Measurements from ENCODE around the gene STRIP2.
"Not testable (repeated sequence)": the region's sequence is repeated elsewhere in the genome, so short reads cannot be mapped to it uniquely, and the experiment has no call there.

Gene STRIP2

DNA sequence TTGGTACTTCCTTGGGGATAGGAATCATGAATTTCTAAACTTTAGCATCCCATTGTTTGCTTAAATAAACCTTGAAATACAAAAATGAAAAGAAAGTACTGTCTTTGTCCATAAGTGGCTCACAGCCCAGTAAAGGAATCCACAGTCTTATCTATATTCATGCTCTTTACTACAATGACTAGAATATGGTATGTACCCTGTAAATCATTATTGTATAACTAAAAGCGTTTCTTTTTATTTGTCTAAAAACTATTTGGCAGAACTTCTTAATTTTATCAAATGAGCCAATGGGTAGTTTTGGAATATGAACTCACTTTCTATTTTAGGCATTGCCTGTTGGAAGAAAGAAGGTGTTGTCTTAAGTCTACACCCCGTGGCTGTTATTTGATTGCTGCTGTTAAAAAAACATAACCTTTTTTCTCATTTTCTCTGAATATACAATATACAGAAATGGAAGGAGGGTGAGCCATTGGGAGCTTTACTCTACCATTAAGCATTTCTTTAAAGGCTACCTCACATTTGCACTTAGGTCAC is 12.4 kb upstream of the STRIP2 start:
- DNase-seq (ENCODE audit: low read depth) = no peak

DNA sequence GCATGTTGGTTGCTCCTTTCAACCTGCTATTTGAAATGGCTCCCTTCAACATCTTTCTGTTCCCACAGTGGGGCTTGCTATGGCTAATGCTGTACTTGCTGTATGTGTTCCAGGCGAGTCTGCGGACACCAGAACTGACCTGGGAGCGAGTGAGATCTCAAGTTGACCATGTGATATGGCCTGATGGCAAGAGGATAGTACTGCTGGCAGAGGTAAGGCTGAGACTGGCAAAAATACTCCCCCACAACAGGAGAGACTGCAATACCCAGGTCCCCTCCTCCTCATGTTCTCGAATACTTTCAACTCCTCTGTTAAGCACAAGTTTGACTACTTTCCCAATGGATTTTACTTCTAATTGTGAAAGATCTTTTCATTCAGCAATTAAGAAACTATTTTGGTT is 11.5 kb upstream of the STRIP2 start:
- DNase-seq (ENCODE audit: low read depth) = no peak

DNA sequence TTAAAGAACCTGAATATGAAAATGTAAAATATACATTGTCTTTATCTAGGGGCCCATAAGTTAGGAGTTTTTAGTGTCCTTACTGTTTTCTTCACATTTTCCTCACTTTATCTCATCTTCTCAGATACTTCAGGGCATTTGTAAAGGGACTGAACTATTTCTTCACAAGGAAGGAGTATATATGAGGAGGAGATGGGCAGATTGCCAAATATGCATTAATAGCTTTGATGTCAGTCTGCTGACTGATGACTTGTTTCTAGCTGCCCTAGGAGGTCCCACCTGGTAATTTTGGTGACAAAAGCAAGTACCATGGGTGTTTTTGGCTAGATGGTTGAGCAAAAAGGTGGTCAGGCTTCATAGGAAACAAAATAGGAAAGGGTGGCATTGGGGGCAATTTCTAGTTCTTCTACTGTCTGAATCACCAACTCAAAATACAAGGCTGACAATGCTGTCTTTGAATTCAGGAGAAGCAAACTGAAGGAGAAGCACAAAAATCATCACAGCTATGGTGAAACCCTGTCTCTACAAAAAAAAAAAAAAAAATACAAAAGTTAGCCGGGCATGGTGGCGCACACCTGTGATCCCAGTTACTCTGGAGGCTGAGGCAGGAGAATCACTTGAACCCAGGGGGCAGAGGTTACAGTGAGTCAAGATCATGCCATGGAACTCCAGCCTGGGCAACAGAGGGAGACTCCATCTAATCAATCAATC is 10.4 kb upstream of the STRIP2 start:
- DNase-seq (ENCODE audit: low read depth) = no peak

DNA sequence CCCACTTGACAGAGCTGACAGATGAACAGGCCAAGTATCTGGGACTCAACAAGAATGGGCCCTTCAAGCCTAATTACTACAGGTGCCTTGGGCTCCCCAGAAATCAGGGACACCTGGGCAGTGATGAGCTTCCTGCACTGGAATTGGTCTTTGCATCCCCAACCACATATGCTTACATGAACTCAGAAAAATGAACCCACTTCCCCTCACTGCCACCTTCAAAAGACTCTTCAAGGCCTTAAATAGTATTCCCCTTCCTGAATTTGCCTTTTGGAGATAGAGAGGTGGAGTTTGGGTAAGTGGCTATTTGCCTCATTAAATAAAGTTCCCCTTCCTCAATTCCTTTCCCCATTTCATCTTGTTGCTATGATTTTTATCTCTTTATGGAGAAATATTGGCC is 7.8 kb upstream of the STRIP2 start:
- no peak for DNase-seq (ENCODE audit: low read depth)

DNA sequence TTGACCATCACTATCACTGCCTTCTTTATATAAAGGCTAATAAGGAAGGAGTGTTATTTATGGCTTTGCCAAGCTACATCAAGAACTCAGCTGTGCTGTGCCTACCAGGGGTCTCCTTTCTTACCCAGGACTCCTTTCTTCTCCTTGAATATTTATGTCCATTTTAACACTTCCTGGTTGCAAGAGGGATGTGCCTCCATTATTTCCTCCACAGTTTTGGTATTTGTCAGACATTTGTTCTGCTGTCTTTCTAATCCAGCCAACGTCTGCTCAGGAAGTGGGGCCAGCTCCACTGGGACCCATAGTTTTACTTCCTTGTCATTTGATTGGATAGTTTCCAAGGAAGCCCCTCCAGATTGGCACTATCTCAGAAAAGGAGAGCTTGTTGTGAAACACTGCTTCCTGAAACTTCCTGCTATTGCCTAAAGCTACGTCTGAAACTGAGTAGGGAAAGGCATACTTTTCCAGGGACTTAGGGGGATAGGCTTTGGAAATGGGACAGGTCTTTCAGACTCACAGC is 6.6 kb upstream of the STRIP2 start:
- no peak for DNase-seq (ENCODE audit: low read depth)

DNA sequence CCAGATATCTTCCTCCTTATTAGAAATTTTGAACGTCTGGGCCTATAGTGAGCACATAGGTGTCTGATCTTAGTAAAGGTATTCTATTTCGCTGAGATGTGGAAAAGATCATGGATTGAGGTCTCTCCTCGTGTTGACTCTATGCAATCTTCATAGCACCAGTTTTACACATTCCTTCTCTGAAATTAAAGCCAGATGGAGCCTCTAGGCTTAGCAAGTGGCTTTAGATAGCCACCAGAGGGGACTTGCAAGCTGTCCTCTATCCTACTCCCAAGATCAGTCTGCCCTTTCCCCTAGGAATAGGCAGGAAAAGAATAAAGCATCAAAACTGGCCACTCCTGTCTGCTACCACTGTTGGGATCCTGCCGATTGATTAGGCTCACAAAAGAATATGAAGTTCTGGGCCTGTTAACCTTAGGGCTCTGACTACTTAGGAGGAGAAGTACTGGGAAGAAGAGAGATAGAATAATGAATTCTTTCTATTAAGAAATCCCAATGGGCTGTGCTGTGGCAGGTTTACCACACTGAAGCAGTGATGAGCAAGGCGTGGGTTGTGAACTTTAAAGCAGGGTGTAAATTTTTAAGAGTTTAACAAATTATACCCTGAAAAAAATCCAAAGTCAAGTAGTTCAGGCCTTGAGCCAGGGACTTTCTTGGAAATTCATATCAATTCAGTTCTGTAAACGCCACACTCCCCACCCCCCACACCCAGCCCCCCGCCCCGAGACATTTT is 2.2 kb upstream of the STRIP2 start:
- no peak for DNase-seq (ENCODE audit: low read depth)

DNA sequence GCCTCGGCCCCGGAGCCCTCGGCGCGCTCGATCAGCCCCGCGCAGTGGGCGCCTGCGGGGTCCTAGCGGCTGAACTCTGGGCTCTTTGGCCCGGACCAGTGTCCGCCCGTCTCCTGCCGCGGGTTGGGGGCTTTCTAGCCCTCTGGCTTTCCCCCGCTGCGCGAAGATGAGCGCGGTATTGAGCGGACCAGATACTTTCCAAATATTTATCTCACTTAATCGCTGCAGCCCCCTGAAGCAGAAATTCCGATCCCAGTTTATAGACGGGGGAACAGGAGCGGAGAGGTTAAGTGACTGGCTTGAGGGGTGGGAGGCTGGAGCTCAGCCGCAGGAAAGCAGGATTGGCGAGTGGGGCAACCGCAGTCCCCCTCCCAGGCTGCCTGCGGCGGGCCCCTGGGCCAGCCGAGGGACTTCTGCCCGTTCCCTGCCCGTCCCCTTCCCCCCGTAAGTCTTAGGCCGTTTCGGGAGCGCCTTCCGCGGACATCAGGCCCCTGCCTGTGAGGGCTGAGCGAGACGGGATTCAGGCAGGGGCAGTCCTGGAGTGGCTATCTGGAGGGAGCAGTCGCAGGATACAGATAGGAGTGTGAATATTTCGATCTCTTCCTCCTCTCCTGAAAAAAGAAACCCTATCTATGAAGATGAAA is 565 bp downstream of the STRIP2 start:
- no peak for DNase-seq (ENCODE audit: low read depth)

DNA sequence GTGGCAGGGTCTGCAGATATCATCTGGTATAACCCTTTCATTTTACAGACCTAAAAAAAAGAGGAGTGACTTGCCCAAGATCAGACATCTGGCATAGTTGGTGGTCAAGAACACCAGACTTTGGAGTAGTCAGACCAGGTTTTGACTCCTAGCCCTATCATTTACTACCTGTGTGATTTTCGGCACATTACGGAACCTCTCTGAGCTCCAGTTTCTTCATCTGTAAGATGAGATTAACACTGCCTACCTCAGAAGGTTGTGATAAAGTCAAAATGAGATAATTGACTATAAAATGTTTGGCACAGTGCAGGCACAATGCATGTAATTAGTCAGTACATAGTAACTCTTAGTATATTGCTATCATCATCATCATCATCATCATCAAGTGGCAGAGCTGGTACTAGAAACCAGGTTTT is 1.2 kb downstream of the STRIP2 start:
- no peak for DNase-seq (ENCODE audit: low read depth)

DNA sequence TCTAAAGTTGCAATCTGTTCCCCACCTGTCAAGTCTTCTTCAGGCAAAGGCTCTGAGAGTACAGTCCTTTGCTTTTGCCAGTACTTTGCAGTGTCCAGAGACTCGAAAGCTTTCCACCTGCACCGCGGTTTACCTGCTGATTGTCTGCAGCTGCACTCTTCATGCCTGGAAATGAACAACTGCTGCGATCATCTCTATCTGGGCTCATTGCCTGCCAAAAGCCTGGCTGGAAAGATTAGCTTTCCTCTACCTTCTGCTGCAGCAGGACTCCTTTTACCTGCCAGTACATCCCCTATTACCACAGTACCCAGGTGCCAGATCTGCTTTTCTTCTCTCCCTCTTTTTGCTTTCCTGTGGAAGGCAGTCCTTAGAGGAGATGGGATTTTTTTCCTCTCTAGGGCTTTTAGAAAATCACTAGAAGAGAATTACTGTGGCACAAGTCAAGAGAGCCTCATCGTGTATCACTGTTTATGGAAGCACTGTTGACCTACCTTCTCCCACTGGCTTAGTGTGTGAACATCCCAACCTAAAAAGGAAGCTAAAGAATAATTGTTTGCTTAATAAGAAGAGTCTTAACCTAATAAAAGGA is 2.2 kb downstream of the STRIP2 start:
- no peak for DNase-seq (ENCODE audit: low read depth)

DNA sequence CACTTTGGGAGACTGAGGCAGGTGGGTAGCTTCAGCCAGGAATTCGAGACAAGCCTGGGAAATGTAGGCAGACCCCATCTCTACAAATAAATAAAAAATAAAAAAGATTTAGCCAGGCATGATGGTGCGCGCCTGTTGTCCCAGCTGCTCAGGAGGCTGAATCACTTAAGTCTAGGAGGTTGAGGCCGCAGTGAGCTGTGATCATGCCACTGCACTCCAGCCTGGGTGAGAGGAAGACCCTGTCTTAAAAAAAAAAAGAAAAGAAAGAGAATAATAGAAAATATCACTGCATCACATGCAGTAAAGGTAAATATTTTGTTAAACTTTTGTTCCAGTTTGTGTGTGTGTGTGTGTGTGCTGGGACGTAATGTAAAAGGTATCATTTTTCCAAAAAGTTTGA is 3.0 kb downstream of the STRIP2 start:
- no peak for DNase-seq (ENCODE audit: low read depth)

DNA sequence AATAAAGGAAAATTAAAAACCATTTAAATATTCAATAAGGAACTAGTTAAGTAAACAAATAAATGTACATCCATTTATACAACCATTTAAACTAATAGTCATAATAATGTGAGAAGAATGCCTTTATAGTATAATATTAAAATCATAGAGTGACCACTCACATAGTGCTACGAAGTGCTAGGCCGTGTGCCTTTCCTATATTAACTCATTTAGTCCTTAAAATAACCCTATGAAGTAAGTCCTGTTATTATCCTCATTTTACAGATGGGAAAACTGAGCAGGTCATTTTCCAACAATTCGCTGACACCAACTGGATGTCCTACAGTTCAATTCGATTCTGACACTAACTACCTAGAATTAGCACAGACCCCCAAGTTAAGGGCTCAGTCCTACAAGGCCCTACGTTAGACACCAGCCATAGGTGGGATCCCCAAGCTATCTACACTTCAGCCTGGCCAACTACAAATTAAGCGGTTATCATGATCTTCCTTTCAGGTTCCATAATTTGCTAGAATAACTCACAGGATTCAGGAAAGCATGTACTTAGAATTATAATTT is 4.1 kb downstream of the STRIP2 start:
- no peak for DNase-seq (ENCODE audit: low read depth)

DNA sequence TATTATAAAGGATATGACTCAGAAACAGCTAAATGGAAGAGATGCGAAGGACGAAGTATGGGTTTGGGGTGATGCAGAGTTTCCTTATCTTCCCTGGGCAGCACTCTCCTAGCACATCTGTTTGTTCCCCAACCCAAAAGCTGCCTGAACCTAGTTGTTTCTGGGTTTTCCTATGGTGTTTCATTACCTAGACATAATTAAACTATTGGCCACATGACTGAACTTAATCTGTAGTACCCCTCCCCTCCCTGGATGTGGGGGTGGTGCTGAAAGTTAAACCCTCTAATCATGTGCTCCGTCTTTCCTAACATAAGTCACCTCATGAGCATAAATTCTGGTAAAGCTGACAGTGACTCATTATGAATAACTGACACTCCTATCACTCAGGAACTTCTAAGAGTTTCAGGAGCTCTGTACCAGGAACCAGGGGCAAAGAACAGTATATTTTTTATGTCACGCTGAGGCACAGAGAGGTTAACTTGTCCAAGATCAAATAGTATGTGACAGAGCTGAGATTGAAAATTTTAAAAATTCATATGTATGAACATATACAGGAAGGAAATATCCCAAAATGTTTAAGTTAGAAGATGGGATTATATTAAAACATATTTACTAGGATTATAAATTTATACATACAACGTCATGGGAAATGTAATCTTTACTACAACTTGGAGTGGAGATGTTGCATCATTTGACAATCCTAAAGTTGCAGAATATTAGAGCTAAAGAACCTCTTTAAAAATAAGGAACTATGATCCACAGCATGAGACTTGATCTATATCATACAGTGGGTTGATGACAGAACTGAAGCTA is 4.8 kb downstream of the STRIP2 start:
- DNase-seq (ENCODE audit: low read depth) = peak; percentile 41

DNA sequence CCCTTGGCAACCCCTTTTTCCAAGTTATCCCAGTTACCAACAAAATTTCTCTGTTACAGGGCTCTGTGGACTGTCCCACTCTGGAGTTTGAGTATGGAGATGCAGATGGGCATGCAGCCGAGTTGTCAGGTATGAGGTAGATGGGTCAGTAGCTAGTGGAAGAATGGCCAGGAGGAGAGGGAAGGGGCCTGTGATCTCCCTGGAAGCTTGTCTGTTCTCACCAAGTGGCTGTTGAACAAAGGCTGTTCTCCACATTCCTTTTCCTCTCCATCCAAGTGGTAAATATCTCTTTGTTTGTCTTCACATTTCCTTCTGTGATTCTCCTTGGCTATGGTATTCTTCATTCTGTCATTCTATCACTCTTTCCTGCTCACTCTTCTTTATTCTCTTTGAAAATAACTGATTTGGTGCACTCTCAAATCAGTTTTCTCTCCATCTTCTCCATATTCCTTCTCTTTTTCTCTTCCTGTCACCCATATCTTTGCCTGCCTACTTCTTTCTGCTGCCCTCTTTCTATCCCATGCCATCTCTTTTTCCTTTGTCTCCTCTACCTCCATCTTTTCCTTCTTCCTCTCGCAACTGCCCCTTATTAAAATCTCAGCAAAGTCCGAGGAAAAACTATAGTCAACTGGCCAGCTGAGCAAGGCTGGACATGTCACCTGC is 5.9 kb downstream of the STRIP2 start:
- DNase-seq (ENCODE audit: low read depth) = no peak

DNA sequence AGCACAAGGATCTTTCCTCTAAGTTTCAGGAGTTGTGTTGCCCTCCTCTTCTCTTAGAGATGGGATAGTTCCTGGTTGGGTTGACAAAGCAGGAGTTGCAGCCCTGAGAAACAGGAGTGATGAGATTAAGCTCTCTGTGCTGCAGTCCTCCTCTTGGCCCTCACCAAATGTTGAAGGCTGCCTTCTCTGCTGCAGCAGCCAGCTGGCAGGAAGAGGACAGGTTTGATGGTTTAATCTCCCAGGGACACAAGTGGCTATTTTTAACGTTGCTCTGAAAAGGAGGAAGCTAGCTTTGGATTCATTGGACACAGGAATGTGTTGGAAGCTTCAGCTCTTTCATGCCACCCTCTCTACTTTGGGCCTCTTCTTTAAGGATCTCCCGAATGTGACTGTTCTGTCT is 9.4 kb downstream of the STRIP2 start:
- no peak for DNase-seq (ENCODE audit: low read depth)

DNA sequence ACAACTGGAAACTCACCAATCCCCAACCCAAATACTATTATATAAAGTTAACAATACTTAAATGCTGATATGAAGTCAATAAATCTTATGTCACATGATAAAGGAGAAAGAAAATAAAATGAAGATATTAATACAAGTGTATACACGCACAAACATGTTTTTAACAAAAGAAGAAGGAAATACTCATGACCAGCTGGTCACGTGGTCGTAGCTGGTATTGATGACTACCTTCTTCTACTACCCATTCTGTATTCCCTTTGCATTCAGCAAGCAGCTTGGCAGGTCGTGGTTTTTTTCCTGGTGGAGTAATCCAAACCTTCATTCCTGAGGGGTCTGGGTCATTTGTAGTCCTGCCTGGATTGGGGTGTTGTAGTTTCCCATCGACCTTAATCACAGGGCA is 10.5 kb downstream of the STRIP2 start:
- DNase-seq (ENCODE audit: low read depth) = not testable (repeated sequence)

DNA sequence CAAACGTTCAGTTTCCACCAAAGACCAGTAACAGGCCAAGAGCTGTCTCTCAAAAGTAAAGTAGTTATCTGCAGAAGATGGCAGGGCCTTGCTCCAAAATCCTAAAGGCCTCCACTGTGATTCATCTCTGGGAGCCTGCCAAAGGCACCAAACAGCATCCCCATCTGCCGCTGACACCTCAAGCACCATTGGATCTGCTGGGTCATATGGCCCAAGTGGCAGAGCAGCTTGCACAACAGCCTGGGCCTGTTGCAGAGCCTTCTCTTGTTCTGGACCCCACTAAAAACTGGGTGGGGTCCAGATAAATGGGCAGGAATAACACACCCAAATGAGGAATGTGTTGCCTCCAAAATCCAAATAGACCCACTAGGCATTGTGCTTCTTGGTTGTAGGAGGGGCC is 12.7 kb downstream of the STRIP2 start:
- DNase-seq (ENCODE audit: low read depth) = not testable (repeated sequence)

DNA sequence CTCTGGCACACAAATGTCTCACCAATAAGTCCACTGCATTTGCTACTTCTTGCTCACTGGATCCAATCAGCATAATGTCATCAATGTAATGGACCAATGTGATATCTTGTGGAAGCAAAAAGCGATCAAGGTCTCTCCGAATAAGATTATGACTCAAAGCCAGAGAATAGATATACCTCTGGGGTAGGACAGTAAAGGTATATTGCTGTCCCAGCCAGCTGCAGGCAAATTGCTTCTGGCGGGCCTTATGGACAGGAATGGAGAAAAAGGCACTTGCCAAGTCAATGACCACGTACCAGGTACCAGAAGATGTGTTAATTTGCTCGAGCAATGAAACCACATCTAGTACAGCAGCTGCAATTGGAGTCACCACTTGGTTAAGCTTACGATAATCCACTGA is 13.2 kb downstream of the STRIP2 start:
- not testable (repeated sequence) for DNase-seq (ENCODE audit: low read depth)

DNA sequence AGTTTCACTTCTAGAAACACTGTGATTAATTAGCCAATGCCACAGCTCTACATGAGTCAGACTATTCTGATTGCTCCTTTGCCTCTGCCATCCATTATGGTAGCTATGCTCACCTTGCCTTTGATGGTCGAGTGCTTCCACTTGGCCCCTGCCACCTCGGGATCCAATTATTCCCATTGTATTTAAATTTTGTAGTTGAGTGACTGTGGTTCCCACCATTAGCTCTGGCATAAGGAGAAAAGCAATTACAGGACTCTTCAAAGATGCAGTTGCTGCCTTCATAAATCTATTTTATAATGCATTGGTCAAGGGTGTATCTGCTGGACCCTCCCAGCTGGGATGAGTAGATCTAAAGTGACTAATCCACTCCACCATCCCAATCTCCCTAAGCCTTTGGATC is 14.4 kb downstream of the STRIP2 start:
- not testable (repeated sequence) for DNase-seq (ENCODE audit: low read depth)

DNA sequence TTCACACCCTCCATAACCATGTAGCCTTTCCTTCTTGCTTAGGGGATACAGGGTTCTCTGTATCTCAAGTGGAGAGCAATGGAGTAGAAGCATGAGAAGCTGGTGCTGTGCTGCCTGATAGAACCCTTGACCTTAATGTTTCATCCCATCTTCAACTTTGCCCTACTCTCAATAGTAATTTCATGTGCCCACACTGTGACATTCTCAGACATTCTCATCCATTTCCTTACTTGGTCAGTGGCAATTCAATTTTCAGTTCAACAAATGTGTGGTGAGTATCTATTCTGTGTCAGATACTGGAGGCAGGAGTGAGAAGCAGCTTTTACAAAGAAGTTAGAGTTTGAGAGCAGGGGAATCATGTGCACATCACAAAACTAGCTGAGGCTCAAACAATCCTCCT is 16.1 kb downstream of the STRIP2 start:
- no peak for DNase-seq (ENCODE audit: low read depth)

DNA sequence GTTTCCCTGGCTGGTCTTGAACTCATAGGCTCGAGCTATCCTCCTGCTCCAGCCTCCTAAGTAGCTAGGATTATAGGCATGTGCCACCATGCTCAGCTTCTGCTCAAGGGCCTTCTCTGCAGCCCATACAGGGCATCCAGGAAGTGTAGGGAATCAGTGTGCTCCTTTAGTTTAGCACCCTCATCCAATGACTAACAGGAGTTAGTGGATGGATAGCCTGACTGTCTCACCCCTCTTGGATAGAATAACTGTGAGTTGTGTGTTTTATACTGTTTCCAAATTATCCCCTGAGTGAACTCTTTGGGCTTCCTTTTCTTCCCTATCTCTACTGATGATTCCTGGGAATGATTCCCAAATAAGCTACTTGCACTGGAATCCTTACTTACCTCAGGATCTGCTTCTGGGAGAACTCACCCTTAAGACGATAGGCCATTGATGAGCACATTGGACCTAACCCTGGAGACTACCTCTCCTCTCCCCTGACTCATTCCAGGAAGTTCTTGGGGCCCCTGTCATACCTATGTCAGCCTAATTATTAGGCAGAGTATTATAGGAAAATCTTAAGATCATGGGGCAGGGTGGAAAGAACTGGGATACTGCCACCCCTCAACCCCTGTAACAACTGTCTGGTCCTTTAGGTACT is 18.5 kb downstream of the STRIP2 start:
- DNase-seq (ENCODE audit: low read depth) = no peak

All from HS-27A (cell line).